Right hindlimb (tissue), 1 donor: ENCODE results near the gene LRIT3.

Experiments
- DNase-seq: peaks from one replicate; pipeline ENCODE4 v3.0.0-alpha.2; 2018

LRIT3 gene, protein sequence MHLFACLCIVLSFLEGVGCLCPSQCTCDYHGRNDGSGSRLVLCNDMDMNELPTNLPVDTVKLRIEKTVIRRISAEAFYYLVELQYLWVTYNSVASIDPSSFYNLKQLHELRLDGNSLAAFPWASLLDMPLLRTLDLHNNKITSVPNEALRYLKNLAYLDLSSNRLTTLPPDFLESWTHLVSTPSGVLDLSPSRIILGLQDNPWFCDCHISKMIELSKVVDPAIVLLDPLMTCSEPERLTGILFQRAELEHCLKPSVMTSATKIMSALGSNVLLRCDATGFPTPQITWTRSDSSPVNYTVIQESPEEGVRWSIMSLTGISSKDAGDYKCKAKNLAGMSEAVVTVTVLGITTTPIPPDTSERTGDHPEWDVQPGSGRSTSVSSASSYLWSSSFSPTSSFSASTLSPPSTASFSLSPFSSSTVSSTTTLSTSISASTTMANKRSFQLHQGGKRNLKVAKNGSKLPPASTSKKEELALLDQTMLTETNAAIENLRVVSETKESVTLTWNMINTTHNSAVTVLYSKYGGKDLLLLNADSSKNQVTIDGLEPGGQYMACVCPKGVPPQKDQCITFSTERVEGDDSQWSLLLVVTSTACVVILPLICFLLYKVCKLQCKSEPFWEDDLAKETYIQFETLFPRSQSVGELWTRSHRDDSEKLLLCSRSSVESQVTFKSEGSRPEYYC

GRCh38 chr4:109847896-109848442 is at the start of gene LRIT3:
Gene LRIT3, plus strand, starts transcription at chr4:109848107. Its CDS starts 95 bp downstream, at chr4:109848202.
- DNase-seq: no peak

DNA sequence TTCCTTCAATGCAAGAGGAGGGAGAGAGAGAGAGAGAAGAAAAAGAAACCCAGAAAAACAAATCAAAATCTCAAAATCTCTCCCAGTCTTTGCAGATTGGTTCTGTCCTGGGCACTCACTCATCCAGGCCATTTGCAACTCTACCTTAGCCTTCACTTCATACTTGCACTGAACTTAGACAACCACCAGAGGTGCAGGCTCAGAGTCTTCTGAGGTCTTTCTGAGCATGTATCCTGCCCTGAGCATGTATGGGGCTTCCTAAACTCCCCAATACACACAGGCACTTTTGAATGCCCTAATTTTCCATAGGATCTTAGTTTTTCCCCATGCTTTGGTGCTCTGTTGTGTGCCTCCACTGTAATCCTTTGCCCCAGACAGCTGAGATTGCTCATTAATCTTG is 49.0 kb upstream of the LRIT3 start:
- no peak for DNase-seq

DNA sequence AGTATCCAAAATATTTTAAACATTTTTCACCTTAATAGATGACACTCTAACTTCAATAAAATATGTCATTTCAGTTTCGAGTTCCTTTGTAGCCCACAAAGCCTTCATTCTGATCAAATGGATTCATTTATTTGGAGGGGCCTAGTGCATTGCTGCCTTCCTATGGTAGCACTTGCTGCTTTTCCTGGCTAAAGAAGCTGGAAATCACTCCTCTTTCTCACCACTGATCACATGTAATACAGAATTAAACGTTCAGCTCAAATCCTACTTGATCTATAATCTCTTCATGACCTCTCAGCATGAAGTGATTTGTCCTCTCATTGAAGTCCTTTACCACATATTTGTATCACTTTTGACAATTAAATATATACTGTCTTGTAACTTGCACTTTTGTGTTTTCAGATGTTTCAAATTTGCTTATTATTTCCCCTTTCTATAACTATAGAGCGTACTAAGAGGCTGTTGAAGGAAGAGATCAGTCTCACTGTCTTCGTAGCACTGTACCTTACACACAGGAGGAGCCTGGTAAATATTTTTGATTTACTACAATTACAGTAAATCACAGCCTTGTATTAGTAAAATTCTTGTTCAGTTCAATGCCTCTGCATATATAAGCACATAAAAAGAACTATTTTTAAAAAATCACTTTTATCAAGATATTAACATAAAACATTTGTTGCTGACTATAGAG is 46.7 kb upstream of the LRIT3 start:
- no peak for DNase-seq

GRCh38 chr4:109801895-109802319 is 46.0 kb upstream of the LRIT3 start, which contains the start of gene CFI:
Gene CFI, minus strand, starts transcription at chr4:109801999. Its CDS starts 28 bp downstream, at chr4:109801971.
- DNase-seq: no peak

DNA sequence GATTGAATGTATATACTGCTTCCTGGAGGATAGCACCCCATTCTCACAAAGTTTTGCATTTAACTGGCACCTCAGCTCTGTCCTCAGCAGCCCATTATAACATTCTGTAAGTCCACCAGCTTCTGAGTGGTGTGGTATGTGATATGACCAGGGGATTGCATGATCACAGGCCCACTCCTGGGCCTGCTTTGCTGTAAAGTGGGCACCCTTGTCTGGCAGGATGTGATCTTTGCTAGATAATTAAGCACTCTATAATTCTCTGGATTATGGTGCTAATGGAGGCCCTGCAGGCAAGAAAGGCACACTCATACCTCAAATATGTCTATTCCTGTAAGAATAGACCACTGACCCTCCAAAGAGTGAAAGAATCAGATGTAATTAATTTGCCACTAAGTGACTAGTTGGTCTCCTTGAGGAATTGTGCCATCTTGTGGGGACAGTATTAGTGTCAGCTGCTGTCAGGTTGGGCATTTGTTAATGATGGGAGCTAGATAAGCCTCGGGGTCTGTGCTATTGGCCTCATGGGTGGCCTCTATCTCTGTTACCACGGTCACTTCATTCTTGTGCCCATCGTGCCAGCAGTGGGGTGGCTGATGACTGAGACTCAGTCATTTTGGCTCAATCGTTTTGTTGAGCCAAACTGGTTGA is 43.9 kb upstream of the LRIT3 start:
- DNase-seq: no peak

- DNase-seq: no peak
These were observed 38.3 kb upstream of the LRIT3 start for GRCh38 chr4:109809655-109810054.

- DNase-seq: no peak
These were observed 37.1 kb upstream of the LRIT3 start for GRCh38 chr4:109810552-109811387.

DNA sequence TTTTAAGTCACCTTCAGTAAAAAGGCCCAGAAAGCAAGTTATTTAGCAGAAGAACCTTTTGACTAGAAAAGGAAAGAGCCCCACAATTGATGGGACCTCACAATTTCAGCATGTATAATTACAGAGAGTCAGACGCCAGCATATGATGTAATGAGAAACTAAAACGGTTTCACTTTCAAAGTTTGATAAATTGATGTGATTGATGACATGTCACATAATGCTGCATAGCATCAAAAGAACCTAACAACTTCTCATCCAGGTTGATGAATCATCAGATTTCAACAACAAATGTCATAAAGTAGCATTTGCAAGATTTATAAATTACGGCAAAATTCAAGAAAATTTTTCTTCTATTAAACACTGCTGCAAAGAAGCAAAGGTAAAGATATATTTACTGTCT is 36.2 kb upstream of the LRIT3 start:
- DNase-seq: no peak

GRCh38 chr4:109815151-109816081 is 32.5 kb upstream of the LRIT3 start, which contains the start of gene GAR1:
Gene GAR1, plus strand, starts transcription at chr4:109815762. Its CDS starts 403 bp downstream, at chr4:109816165.
- DNase-seq: peak; percentile 94

DNA sequence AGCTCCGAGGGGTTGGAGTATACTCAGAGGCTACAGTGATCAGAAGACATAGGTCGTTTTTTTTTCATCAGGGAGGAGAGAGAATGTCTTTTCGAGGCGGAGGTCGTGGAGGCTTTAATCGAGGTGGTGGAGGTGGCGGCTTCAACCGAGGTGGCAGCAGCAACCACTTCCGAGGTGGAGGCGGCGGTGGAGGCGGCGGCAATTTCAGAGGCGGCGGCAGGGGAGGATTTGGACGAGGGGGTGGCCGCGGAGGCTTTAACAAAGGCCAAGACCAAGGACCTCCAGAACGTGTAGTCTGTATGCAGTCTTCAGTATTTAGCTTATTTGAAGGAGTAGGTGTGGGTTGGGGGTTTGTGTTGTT is 31.8 kb upstream of the LRIT3 start:
- DNase-seq: no peak

DNA sequence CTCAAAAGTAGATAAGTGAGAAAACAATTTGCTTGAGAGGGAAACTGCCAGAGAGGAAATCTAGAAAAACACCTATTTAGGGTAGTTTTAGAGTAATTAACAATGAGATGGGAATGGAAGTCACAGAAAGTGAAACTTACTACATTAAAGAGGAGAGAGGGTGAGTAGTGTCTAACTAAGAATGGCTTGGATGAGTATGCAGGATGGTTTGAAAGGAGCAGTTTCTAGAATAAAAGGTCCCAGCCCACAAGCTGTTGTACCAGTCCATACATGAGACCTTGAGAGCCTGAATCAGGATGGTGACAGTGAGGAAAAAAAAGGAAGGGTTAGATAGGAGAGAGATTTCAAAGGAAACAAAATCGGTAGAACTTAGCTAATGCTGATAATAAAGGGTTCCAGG is 31.0 kb upstream of the LRIT3 start:
- DNase-seq: no peak

DNA sequence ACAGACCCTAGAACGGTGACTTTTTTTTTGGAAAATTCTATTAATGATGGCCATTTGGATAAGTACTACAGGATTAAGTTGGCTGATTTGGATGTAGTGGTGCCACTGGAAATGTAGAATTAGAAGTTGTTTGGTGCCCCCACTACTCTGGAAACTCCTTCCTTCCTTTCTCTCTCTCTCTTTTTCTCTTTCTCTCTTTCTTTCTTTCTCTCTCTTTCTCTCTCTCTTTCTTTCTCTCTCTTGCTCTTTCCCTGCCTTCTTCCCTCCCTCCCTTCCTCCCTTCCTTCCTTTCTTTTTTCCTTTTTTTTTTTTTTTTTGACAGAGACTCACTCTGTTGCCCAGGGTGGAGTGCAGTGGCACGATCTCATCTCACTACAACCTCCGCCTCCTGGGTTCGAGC is 29.6 kb upstream of the LRIT3 start:
- no peak for DNase-seq

GRCh38 chr4:109820563-109820962 is 27.3 kb upstream of the LRIT3 start:
- DNase-seq: no peak

- DNase-seq: no peak
These were observed 26.7 kb upstream of the LRIT3 start for GRCh38 chr4:109821185-109821584.

GRCh38 chr4:109826719-109827118 is 21.2 kb upstream of the LRIT3 start:
- DNase-seq: no peak

DNA sequence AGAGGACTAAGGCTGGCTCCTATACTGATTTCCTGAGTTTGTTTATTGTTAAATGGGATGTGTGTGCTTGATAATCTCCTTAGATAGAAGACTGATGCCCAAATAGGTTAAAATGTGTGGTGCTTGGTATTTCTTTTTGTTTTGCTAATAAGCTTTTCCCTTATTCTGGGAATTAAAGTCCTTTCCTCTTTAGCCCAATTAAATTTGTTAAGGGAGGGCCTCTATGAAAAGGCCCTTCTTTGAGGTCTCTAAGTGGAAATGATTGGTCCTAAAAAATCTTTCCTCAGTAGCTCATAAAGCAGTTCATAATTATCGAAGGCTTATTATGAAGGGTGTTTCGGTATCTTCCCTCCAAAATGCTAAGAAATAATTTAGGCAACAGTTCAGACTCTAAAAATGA is 20.2 kb upstream of the LRIT3 start, which contains the start of gene RRH:
Gene RRH, plus strand, starts transcription at position 301 of the 400 bp plus-strand sequence. Its CDS starts 56 bp downstream, at position 357.
- DNase-seq: no peak

DNA sequence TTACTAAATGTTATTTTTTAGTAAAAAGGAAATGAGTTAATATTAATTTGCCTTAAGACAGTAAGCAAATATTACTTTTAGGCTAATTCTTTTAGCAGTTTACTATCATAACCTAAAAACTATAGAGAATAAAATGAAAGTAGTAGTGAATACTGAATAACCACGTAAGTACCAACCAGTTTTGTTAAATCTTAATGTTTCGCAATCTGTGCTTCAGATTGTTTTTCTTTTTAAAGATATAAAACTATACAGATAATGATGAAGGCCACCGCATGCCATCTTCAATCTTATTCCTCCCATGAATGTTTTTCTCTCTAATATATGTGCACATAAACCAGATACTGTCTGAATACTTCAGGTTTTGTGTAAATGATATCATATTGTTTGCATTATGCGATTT is 14.2 kb upstream of the LRIT3 start:
- no peak for DNase-seq

- DNase-seq: no peak
These were observed 10.9 kb upstream of the LRIT3 start for GRCh38 chr4:109836985-109837384.

- DNase-seq: no peak
These were observed 1.4 kb upstream of the LRIT3 start for GRCh38 chr4:109846395-109847098.

GRCh38 chr4:109848501-109848900 is 594 bp downstream of the LRIT3 start:
- DNase-seq: no peak
